Endometrium (tissue), 2 donors: ENCODE data around the gene OPRL1.

ENCODE experiments used
- FAIRE-seq: peaks from 2 replicates; lab custom pipeline; 2012; peaks lifted over from hg19 to GRCh38; lab: Jason Lieb, UNC
- donor health status: control.
- donor health status: control.

OPRL1 gene

GRCh38 chr20:64056889-64057627 lies 22.8 kb upstream of the OPRL1 start:
- no peak for FAIRE-seq

DNA sequence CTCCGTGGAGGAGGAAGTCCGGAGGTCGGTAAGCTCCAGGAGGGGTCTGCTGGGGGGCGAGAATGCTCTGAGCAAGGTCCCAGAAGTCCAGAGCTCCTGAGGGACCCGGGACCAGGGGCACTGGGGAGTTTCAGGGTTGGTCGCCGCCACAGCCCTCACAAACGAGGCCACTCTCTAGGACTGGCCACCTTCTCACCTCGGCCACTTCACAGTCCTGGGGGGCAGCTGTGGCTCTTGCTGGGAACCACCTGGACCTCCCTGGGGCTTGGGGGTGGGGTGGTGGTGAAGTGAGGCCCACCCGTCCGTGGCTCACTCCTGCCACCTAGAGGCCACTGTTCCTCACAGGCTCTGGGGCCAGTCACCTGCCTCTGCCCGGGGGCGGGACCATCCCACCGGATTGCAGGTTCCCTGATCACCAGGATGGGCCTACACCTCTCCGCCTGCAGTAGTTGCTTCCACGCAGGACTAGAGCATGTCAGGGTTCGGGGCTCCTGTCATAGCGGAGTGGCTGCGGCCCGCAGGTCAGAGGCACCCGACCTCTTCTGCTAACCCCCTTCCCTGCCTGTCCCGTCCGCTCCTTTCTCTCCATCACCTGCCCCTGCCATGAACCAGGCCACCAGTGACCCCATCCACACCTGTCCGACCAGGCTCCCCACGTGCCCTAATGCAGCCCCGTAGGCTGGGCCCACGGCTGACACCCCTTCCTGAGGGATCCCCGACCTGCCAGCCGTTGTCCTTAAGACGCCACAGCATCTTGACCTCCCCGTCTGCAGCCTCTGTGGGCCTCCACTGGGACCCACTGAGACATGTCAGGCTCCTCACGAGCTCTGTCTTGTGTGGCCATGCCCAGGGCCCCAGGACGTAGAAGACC lies 22.0 kb upstream of the OPRL1 start:
- FAIRE-seq: no peak

- no peak for FAIRE-seq
These were observed 21.3 kb upstream of the OPRL1 start for GRCh38 chr20:64058536-64058935.

GRCh38 chr20:64062276-64062595 lies 17.6 kb upstream of the OPRL1 start:
- FAIRE-seq: no peak

GRCh38 chr20:64062596-64063388 lies 17.1 kb upstream of the OPRL1 start, which contains the start of gene TCEA2:
Gene TCEA2, plus strand, starts transcription at chr20:64063198. Its CDS starts 115 bp downstream, at chr20:64063313.
- no peak for FAIRE-seq

- no peak for FAIRE-seq
These were observed 16.3 kb upstream of the OPRL1 start for GRCh38 chr20:64063389-64064144.

DNA sequence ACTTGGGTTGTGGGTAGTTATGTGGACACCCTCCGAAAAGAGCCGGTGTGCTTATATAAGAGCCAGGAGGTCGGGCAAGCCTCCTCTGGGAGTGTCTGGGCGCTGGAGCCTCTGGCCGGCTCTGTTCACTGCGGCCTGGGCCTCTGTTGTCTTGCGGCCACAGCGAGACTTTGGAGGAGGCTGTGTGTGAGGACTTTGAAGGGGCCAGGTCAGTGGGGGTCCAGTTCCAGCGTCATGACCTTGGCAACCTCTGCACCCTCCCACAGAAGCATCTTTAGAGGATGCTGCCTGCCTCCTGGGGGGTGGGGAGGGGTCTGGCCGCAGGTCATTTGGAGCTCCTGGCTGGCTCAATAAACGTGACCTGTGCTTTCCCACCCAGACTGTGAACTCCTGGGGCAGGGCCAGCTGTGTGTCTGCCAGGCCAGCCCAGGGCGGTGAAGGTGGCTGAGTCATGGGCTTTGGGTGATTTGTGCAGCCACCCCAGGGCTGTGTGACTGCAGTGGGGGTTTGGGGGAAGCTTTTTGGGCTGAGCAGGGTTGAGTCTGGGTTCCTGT lies 15.7 kb upstream of the OPRL1 start:
- no peak for FAIRE-seq

DNA sequence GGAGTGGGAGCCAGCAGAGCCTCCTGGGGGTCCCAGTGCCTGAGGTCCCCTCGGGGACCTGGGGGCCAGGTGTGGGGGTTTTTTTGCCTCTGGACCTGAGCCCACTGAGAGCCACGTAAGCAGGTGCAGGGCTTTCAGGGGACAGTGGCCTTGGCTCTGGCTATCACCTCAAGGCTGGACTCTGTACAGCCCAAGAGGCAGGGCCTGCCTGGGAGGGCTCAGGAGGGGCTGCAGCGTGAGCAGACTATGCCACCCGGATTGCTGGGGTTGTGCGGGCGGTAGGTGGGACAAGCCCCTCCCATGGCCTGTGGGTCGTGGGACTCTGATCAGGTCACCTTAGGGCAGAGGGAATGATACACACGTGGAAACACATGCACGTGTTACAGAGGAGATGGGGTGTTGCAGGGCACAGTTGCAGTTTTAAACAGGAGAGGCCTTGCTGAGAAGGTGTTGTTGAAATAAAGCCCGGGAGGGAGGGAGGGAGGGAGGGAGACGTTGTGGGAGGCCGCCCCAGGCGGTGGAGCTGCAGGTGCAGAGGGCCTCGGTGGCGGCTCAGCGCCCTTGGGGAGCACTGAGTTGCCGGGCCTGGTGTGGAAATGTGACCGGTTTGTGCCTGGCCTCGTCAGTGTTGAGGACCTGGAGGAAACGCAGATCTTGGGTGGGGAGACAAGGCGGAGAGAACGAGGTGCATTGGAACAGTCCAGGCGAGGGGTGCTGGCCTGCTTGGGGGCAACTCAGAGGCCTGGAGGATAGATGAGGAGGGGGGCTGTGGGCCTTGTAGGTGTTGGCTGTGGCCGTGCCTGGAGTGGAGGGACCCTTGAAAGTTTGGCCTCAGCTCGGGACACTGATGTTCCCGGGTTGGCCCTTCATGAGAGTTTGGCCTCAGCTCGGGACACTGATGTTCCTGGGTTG lies 14.6 kb upstream of the OPRL1 start:
- FAIRE-seq: no peak

DNA sequence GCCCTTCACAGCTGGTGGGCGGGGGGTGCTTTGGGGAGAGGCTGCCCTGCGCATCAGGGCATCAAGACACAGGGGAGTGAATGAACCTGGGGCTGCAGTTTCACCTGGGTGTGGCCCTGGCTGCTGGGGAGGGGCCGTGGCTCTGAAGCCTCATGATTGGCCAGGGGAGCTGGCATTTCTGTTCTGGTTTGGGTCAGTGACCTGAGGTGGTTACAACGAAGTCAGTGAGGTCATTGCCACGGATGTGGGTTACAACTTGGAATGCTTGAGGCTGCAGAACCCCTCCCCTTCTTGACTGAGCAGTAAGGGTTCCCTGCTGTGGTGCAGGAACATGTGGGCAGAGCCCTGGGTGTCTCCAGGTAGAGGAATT lies 13.9 kb upstream of the OPRL1 start:
- FAIRE-seq: no peak

GRCh38 chr20:64067005-64067632 lies 12.8 kb upstream of the OPRL1 start:
- FAIRE-seq: no peak

GRCh38 chr20:64067733-64068307 lies 12.1 kb upstream of the OPRL1 start:
- no peak for FAIRE-seq

- FAIRE-seq: no peak
These were observed 11.3 kb upstream of the OPRL1 start for GRCh38 chr20:64068386-64069208.

- FAIRE-seq: no peak
These were observed 10.7 kb upstream of the OPRL1 start for GRCh38 chr20:64069209-64069613.

- no peak for FAIRE-seq
These were observed 10.2 kb upstream of the OPRL1 start for GRCh38 chr20:64069614-64070243.

DNA sequence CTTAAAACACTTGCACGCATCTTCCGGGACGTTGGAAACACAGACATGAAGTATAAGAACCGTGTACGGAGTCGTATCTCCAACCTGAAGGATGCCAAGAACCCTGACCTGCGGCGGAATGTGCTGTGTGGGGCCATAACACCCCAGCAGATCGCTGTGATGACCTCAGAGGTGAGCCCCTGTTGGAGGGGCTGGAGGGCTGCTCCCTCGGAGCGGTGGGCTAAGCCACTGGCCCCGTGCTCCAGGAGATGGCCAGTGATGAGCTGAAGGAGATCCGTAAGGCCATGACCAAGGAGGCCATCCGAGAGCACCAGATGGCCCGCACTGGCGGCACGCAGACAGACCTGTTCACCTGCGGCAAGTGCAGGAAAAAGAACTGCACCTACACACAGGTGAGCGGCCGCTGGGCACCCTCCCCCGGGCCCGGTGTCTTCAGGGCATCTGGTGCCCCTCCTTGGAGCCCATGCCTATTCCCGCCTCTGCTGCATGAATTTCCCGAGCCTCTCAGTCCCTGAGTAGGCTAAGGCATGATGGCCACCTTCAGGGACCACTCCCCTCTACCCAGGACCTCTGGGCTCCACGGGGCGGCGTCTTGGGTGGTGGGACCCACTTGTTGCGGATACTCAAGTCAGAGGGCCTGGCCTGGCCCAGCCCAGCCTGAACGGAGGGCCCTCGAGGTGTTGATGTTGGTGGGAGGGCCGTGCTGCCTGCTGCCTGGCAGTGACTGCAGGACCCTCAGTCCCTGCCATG lies 9.5 kb upstream of the OPRL1 start:
- no peak for FAIRE-seq

DNA sequence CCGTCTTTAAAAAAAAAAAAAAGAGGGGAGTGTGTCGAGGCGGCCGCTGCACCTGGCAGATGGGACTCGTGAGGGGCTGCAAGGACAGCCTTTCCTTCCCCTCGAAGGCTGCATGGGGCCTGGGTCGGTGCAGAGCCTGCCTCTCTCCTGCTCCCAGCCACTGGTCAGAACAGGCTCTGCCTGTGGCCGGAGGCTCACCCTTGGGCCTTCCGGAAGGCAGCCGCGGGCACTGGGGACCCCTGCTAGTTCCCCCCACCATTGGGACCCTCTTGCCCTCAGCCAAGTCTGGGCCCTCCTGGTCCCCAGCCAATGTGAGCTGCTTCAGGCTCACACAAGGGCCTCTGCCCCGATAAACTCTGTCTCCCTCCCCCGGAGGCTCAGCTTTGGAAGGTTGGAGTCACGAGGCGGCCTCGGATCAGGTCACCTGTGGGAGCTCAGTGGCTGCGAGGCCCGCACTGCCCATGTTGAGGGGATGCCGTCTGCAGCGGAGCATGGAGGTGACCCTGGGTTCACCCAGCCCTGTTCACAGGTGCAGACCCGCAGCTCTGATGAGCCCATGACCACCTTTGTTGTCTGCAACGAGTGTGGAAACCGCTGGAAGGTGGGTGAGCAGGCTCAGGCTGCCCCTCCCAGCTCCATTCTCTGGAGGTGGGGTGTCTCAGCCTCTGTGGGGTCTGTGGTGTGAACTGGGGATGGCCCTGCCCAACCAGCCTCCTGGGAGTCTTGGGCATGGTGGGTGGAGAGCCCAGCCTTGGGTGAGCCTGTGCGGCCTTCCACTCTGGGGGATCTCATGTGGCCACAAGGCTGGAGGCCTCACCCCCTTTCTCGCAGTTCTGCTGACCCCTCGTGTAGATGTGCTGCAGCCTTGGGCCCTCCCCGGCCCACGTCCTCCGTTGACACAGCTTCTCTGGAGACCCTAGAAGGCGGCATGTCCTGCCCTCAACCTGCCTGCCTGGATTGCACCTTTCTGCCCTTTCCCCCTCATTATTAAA lies 8.2 kb upstream of the OPRL1 start:
- no peak for FAIRE-seq
